WTC11 (cell line): ENCODE data around the gene CDH12. TPM values are rescaled to one million over a fixed set of nuclear protein-coding genes. Genes with fewer than 3 reads are reported as not detected.
"Not testable (repeated sequence)": the region's sequence is repeated elsewhere in the genome, so short reads cannot be mapped to it uniquely, and the experiment has no call there.

Experiments used
- ATAC-seq: fragments of 200-7000 bp; cut with Tn5 transposase; 2 replicates; pipeline ENCODE4 v1.10.0; 2021; ENCODE audit warnings: mild to moderate bottlenecking, moderate library complexity
- CTCF ChIA-PET: fragments of 300-600 bp; sonication (Branson Sonifier 250); formaldehyde crosslinking; loops from one replicate; lab custom pipeline; 2021; ENCODE audit warnings: antibody characterized with exemption; lab: Charles Lee
- POLR2A ChIA-PET: fragments of 350-600 bp; sonication (Branson Sonifier 250); formaldehyde crosslinking; loops from one replicate; lab custom pipeline; 2021; ENCODE audit warnings: antibody characterized with exemption; lab: Charles Lee
- DNase-seq: peaks from one replicate; pipeline ENCODE4 v3.0.0; 2021; ENCODE audit warnings: low spot score
- H3K27ac Mint-ChIP-seq: 2 replicates; pipeline ENCODE4 v1.8.0; 2021; ENCODE audit warnings: mixed read lengths
- H3K27me3 Mint-ChIP-seq: 2 replicates; pipeline ENCODE4 v1.8.0; 2021; ENCODE audit warnings: low read depth, mild to moderate bottlenecking, moderate library complexity, mixed read lengths
- H3K36me3 Mint-ChIP-seq: 2 replicates; pipeline ENCODE4 v1.8.0; 2021; ENCODE audit warnings: mixed read lengths
- H3K4me1 Mint-ChIP-seq: 2 replicates; pipeline ENCODE4 v1.8.0; 2022; ENCODE audit warnings: mixed read lengths
- H3K4me3 Mint-ChIP-seq: 2 replicates; pipeline ENCODE4 v1.8.0; 2021; ENCODE audit warnings: mild to moderate bottlenecking, moderate library complexity, mixed read lengths
- H3K9me3 Mint-ChIP-seq: 2 replicates; pipeline ENCODE4 v1.8.0; 2021; ENCODE audit warnings: mixed read lengths
- JUN ChIP-seq: sonication (generic); formaldehyde crosslinking; IDR thresholded peaks from 2 replicates; pipeline ENCODE4 v1.8.0; 2023; ENCODE audit warnings: mild to moderate bottlenecking, missing genetic modification reagents
- KAT7 ChIP-seq: sonication (generic); formaldehyde crosslinking; IDR thresholded peaks from 2 replicates; pipeline ENCODE4 v1.8.1; 2023; ENCODE audit warnings: missing genetic modification reagents, mild to moderate bottlenecking, borderline replicate concordance
- ZNF232 ChIP-seq: sonication (generic); formaldehyde crosslinking; IDR thresholded peaks from 2 replicates; pipeline ENCODE4 v1.8.0; 2022; ENCODE audit warnings: mild to moderate bottlenecking, missing genetic modification reagents
- total RNA-seq: library from RNA; stranded (reverse); gene quantifications from 3 replicates; pipeline ENCODE4 v1.2.3, GENCODE V29; 2021
- TF ChIP-seq, protein P1 (sequence below): sonication (generic); formaldehyde crosslinking; IDR thresholded peaks from 2 replicates; pipeline ENCODE4 v1.8.1; 2023; ENCODE audit warnings: mild to moderate bottlenecking, missing genetic modification reagents

Gene CDH12
- total RNA-seq, 1 experiment from 2014 or later, result not detected

DNA sequence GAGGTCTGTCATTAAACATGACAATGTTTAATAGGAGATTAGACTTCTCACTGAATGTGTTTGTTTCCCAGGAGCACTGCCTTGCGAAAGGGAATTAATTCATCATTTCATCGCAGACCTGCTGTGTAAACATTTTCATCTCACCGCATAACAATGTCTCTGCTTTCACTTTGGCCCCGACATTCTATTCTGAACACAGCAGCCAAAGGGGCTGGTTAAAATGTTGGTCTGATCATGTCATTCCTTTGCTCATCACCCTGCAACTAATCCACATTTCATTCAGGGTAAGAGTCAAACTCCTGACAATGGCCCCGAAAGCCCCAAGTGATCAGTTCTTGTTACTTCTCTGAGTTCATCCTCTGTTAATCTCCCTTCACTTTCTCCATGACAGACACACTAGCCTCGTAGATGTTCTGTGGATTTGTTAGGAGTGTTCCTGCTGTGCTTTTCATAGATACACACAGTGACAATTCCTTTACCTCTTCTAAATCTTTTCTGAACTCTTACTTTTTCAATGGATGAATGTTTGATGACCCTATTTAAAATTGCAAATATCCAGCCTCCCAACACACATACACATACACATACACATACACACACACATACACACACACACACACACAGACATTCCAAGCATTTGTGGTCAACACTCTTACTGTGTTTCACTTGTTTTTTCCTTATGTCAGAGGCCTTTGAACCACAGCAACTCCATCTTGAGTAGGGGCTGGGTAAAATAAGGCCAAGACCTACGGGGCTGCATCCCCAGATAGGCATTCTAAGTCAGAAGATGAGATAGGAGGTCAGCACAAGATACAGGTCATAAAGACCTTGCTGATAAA lies 688.0 kb downstream of the CDH12 start:
- H3K4me3 Mint-ChIP-seq, DNase-seq, CTCF ChIA-PET, H3K27me3 Mint-ChIP-seq, POLR2A ChIA-PET, H3K36me3 Mint-ChIP-seq: not testable (repeated sequence)
- peak; percentile 81 for ATAC-seq
- Mint-ChIP-seq H3K27ac (peak overlapping the region; percentile 18; the same call in 1 of the 2 replicates), H3K9me3 (peaks cover 13% of the 10 kb centered on the region), H3K4me1 (peaks cover 22% of the 10 kb centered on the region)

DNA sequence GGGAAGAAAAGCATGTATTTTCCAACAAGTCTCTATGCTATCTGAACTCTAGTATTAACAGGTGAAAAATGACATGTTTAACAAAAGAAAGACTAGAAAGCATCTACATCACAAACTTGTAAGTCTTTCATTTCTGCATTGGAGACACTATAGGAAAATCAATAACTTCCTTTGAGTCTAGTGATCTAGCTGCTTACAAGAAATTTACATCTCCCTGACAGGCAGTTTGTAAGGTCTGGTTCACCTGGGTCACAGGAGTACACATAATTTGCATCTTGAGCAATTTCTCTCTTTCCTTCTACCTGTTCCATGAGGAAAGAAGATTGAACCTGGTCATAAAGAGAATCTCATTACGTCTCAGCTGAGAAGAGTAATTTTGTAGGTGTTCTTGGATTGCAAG lies 696.2 kb downstream of the CDH12 start:
- ATAC-seq, POLR2A ChIA-PET, H3K9me3 Mint-ChIP-seq, H3K27me3 Mint-ChIP-seq, DNase-seq, H3K4me1 Mint-ChIP-seq, H3K4me3 Mint-ChIP-seq, CTCF ChIA-PET, H3K27ac Mint-ChIP-seq, H3K36me3 Mint-ChIP-seq: not testable (repeated sequence)

DNA sequence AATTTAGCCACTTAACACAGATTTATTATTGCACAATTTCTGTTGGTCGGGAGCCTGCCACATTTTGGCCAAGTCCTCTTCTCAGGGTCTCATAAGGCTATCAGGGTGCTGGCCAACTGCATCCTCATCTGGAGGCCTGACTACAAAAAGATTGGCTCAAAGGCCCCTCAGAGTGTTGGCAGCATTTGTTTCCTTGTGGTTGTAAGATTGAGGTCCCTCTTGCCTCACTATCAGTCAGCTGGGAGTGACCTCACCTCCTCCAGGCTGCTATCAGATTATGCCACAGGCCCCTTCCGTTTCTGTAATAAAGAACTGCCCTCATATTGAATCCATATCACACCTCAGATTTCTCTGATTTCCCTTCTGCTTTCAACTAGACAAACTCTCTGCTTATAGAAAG lies 698.4 kb downstream of the CDH12 start:
- CTCF ChIA-PET, H3K27me3 Mint-ChIP-seq: not testable (repeated sequence)

DNA sequence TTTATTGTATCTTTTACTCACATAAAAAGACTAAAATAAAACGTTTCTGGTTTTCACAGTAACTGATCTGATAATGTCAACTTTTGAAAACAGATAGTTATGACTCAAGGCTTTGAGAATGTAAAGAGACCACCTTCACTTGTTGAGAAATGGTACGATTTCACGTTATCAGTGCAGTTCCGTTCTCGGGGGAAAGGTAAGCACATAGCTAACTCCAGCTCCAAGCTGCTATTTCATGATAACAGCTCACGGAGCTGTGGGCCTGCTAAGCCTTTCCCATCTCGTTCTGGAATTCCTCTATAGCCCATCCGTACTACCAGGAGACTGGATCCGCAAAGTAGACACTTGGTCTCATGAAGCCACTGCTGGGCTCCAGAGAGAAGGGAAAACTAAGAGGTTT lies 701.3 kb downstream of the CDH12 start:
- DNase-seq, H3K36me3 Mint-ChIP-seq, CTCF ChIA-PET, POLR2A ChIA-PET, H3K27ac Mint-ChIP-seq, H3K4me1 Mint-ChIP-seq, H3K9me3 Mint-ChIP-seq, H3K4me3 Mint-ChIP-seq, H3K27me3 Mint-ChIP-seq: not testable (repeated sequence)
- ATAC-seq, result 0 out of 2 replicates have a peak, but pooled peaks have one; percentile 26

More for the DNA sequence above, 698.4 kb downstream of the CDH12 start:
- DNase-seq, H3K4me1 Mint-ChIP-seq, H3K27ac Mint-ChIP-seq, H3K9me3 Mint-ChIP-seq, POLR2A ChIA-PET, ATAC-seq, H3K36me3 Mint-ChIP-seq, H3K4me3 Mint-ChIP-seq: not testable (repeated sequence)

DNA sequence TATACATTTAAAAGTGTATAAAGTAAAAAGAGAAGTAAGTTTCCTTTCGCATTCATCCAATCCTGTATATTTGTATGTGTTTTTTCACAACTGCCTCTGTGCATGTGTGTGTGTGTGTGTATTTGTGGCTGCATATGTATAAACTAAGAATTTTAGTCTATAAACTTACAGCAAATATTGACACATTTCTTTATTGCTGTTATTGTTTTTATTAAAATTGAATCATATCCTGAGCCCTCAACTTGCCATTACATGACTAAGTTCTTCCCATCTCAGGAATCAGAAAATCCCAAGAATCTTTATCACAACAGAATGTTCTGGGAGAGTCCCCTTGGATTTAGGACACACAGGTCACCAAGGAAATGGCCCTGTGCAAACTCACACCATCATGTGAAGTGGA lies 712.7 kb downstream of the CDH12 start:
- DNase-seq, H3K27me3 Mint-ChIP-seq, ATAC-seq, H3K4me3 Mint-ChIP-seq, H3K9me3 Mint-ChIP-seq, H3K36me3 Mint-ChIP-seq, POLR2A ChIA-PET, H3K27ac Mint-ChIP-seq, CTCF ChIA-PET: not testable (repeated sequence)
- peaks cover 14% of the 10 kb centered on the region for H3K4me1 Mint-ChIP-seq

DNA sequence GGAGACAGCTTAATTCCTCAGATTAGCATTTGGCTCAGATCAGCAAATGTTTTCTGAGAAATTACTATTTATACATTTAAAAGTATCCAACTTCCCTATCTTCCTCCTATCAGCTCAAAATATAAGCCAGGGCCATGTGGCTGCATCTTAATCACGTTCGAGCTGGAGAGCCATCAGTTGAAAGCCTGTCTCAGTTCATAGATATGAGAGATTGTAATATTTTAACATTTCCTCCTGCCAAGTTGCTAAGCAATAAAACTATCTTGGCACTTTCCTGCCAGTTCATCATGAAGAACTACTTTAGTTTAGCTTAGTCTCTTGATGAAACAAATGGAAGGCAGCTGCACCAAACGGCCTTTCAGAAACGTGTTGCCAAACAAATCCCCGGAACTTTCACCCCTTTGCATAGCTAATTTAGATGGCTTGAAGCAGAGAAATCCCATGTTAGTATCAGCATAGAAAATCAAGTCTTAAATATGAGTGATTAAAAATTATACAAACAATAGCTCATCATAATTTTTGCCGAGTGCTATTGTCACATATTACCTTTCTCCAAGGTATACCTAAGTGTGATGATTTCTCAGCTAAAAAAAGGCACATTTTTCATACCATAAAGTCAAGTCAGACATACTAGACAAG lies 713.4 kb downstream of the CDH12 start:
- H3K27me3 Mint-ChIP-seq, H3K9me3 Mint-ChIP-seq, ATAC-seq, CTCF ChIA-PET, H3K4me3 Mint-ChIP-seq, POLR2A ChIA-PET, H3K27ac Mint-ChIP-seq, DNase-seq, H3K36me3 Mint-ChIP-seq: not testable (repeated sequence)
- H3K4me1 Mint-ChIP-seq, result peaks cover 18% of the 10 kb centered on the region

- Mint-ChIP-seq H3K9me3 (no peaks in the 10 kb centered on the region), H3K27me3 (no peaks in the 10 kb centered on the region), H3K36me3 (no peaks in the 10 kb centered on the region)
- CTCF ChIA-PET, result no interaction called here
- ATAC-seq, result no peak
- TF ChIP-seq, protein P1, sequence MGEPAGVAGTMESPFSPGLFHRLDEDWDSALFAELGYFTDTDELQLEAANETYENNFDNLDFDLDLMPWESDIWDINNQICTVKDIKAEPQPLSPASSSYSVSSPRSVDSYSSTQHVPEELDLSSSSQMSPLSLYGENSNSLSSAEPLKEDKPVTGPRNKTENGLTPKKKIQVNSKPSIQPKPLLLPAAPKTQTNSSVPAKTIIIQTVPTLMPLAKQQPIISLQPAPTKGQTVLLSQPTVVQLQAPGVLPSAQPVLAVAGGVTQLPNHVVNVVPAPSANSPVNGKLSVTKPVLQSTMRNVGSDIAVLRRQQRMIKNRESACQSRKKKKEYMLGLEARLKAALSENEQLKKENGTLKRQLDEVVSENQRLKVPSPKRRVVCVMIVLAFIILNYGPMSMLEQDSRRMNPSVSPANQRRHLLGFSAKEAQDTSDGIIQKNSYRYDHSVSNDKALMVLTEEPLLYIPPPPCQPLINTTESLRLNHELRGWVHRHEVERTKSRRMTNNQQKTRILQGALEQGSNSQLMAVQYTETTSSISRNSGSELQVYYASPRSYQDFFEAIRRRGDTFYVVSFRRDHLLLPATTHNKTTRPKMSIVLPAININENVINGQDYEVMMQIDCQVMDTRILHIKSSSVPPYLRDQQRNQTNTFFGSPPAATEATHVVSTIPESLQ (CRISPR knock-in tag), result no peak
- TF ChIP-seq KAT7, result no peak
- no peak for TF ChIP-seq ZNF232 (CRISPR knock-in tag)
- no peak for TF ChIP-seq JUN
- TF ChIP-seq, all 79 proteins: peak for 0
- Mint-ChIP-seq H3K27ac (no peak overlapping the region), H3K4me3 (no peak overlapping the region), H3K4me1 (peaks cover 15% of the 10 kb centered on the region)
- no peak for DNase-seq
- POLR2A ChIA-PET, result no interaction called here
Observed at GRCh38 chr5:22111320-22111719, 741.8 kb downstream of the CDH12 start.
